Measurements from ENCODE around the gene TNK1. TPM values are rescaled to one million over a fixed set of nuclear protein-coding genes. Genes with fewer than 3 reads are reported as not detected.

The TNK1 gene
- total and polyA plus RNA-seq, 2 experiments from 2014 or later = 6.1 to 8.9 TPM

DNA sequence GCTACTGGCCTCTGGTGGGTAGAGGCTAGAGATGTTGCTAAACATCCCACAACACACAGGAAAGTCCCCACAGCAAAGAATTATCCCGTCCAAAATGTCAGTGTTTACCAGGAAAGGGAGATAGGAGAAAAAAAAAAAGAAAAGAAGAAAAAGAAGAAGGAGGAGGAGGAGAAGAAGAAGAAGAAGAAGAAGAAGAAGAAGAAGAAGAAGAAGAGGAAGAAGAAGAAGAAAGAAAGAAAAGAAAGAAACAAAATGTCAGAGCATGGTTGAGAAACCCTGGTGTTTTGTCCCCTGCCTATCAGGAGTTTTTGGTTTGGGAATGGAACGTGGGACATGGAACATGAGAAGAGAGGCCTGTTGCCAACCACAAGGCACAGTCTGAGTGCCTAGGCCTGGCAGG is 23.5 kb upstream of the TNK1 start:
- ATAC-seq (no peak), DNase-seq (ENCODE audit: low spot score) (no peak)
- Mint-ChIP-seq H3K36me3 (ENCODE audit: low read depth) (peaks cover 4% of the 10 kb centered on the region; the same call in 1 of the 3 replicates), H3K4me1 (peaks cover 16% of the 10 kb centered on the region), H3K9me3 (no peaks in the 10 kb centered on the region), H3K27ac (no peak overlapping the region), H3K4me3 (no peak overlapping the region), H3K27me3 (ENCODE audit: insufficient read depth, low read depth, poor library complexity) (peaks cover 23% of the 10 kb centered on the region)
- no peak overlapping the region for H3K4me2 ChIP-seq
- H3K36me3 ChIP-seq (ENCODE audit: insufficient read depth) = no peaks in the 10 kb centered on the region
- peaks cover 3% of the 10 kb centered on the region for H3F3A ChIP-seq (replicated peaks; ENCODE audit: low read depth)
- H3K27me3 ChIP-seq (ENCODE audit: insufficient read depth) = no peaks in the 10 kb centered on the region
- no peaks in the 10 kb centered on the region for H3K79me2 ChIP-seq (replicated peaks; ENCODE audit: insufficient read depth)
- H4K20me1 ChIP-seq (replicated peaks; ENCODE audit: insufficient read depth) = no peaks in the 10 kb centered on the region; the same call in 1 of the 2 replicates
- H3K4me3 ChIP-seq = no peak overlapping the region
- no peaks in the 10 kb centered on the region for H3K9me2 ChIP-seq (ENCODE audit: insufficient read depth)
- peaks cover 18% of the 10 kb centered on the region for H3K4me1 ChIP-seq (ENCODE audit: insufficient read depth)
- H3K27ac ChIP-seq (ENCODE audit: low read depth) = no peak overlapping the region
- H2AFZ ChIP-seq = no peak overlapping the region
- TF ChIP-seq ZNF114 (CRISPR knock-in tag; IDR thresholded peaks at IDR 0.05) = no peak
- TF ChIP-seq ZNF462 (CRISPR knock-in tag; IDR thresholded peaks at IDR 0.05) = no peak
- no peak for TF ChIP-seq ZNF331 (CRISPR knock-in tag; IDR thresholded peaks at IDR 0.05; ENCODE audit: low read depth)
- TF ChIP-seq REST (IDR thresholded peaks at IDR 0.05; ENCODE audit: unreplicated experiment) = no peak
- TF ChIP-seq CREB1 (CRISPR knock-in tag; IDR thresholded peaks at IDR 0.05; ENCODE audit: low read depth) = no peak
- TF ChIP-seq NANOG (IDR thresholded peaks at IDR 0.05; ENCODE audit: borderline replicate concordance) = no peak
- TF ChIP-seq EZH2phosphoT487 (IDR thresholded peaks at IDR 0.05; ENCODE audit: unreplicated experiment) = no peak
- no peak for TF ChIP-seq JUNB (IDR thresholded peaks at IDR 0.05; ENCODE audit: unreplicated experiment)
- TF ChIP-seq CTCF (conservative IDR thresholded peaks at IDR 0.05; ENCODE audit: low read depth in 2 of 2) = no peak
- TF ChIP-seq, protein P1, sequence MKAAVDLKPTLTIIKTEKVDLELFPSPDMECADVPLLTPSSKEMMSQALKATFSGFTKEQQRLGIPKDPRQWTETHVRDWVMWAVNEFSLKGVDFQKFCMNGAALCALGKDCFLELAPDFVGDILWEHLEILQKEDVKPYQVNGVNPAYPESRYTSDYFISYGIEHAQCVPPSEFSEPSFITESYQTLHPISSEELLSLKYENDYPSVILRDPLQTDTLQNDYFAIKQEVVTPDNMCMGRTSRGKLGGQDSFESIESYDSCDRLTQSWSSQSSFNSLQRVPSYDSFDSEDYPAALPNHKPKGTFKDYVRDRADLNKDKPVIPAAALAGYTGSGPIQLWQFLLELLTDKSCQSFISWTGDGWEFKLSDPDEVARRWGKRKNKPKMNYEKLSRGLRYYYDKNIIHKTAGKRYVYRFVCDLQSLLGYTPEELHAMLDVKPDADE (IDR thresholded peaks at IDR 0.05) = no peak
- no peak for TF ChIP-seq EZH2 (IDR thresholded peaks at IDR 0.05; ENCODE audit: low read depth, unreplicated experiment)
- no peak for TF ChIP-seq POLR2AphosphoS5 (IDR thresholded peaks at IDR 0.05; ENCODE audit: low read depth)
- TF ChIP-seq STAT1 (IDR thresholded peaks at IDR 0.05; ENCODE audit: unreplicated experiment) = no peak
